Activated CD4-positive, alpha-beta T cell treated with anti-CD3 and anti-CD28 coated beads, Interleukin-2, Interleukin-4, amounts not matched to agents 100 ng/mL and 50 ng/mL, durations not matched to agents 16 hours and 8 hours (primary cell): ENCODE measurements around the gene PDE8B.

ENCODE experiments used
- DNase-seq: peaks from one replicate; pipeline ENCODE4 v3.0.0-alpha.2; 2020; ENCODE audit warnings: low spot score

Gene PDE8B

DNA sequence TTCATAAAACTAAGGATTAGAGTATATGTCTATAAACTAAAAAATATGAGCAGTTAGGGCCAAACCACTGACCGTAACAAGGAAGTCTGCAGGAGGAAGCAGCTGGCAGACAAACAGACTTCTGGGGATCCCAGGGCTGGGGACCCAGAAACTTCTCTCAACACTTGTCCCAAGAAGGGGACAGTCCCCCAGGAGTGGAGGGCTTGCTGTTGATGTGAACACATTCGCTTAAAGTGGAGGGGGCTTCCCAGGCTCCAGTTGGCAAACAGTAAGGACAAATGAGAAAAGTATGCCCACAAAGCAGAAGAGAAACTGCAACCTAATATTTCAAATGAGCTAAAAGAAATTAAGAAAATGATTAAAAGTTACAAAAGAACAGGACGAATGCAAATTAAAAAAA is 83.7 kb downstream of the PDE8B start:
- no peak for DNase-seq

DNA sequence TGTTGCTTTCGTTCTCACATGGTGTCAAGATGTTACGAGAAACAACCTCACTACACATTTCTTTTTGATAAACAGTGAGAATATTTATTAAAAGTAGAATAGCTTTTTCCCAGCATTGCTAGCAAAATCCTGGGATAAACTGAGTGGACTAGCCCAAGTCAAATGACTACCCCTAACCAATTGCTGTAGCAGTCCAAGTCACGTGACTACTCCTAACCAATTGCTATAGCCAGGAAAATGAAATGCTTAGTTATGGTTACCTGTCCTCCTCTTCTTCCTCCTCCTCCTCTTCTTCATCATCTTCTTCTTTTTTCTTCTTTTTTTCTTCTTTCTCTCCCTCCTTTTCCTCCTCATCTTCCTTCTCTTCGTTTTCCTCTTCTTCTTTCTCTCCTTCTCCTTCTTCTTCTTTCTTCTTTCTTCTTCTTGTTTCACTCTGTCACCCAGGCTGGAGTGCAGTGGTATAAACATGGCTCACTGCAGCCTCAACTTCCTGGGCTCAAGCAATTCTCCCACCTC is 85.4 kb downstream of the PDE8B start:
- no peak for DNase-seq

DNA sequence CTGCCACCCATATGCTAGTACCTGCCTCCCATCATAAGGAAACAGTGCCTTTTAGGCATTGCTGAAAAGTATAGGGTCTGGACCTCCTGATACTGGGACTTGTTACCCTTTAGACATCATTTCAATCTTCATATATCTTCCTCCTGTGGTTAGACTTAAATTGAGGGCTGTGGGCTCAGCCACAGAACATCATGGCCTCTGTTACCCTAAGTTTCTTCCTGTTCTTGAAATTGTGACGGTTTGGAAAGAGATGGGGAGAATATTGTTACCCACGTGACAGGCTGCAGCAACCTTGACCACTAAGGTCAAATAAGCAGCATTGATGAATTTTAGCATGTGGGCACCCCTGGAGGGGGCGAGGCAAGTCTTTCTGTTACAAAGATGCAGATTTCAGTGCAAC is 87.7 kb downstream of the PDE8B start:
- DNase-seq: no peak

DNA sequence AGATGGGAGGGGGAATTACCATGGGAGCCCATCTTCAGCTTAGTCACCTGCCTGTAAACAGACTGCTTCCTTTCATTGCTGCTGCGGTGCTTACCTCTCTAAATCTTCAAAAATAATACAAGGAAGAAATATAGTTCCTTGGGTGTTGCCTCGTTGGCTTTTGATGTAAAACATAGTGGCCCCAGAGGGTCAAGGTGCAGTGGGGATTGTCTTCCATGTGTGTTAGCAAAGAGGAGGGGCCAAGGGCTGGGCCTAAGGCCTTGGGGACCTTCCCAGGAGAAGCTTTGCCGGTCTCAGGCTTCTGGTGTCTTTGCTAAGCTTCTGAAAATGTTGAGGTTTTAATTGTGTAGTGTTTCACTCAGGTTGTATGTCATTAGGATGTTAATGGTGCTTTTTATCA is 90.0 kb downstream of the PDE8B start:
- no peak for DNase-seq

DNA sequence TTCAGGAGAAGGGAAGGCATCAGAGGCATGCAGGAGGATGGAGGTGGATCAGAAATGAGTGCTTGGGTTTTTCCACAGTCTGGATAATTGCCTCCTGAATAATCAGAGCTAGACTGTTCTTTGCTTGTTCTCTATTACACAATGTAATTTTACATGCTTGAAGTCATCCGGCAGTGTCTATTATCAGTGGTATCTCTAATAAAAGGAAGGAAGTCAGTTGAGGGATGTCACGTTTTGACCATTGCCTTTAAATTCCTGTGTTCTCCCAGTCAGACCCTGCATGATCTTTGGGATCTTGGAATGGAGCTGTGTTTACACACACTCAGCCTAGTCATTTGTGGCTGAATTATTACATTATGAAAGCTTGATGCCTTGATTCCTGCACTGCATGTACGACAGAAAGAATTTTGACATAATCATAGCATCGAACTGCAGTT is 91.0 kb downstream of the PDE8B start:
- no peak for DNase-seq

DNA sequence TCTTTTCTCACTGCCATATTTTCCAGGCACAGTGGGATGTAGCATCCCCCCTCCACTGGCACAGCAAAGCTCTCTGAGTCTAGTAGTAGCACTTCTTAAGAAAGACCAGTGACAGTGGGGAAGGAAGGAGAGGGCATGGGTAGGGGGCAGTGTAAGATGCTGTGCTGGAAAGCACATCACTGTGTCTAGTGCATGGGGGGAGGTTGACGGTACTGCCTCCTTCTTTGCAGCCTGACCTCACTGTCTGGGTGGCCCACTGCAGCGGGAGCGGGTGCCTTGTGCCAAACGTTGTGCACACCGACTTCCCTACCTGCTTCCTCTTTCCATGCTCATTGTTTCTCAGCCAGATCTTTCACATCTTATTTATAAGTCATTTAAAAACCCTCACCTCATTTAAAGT is 91.8 kb downstream of the PDE8B start:
- no peak for DNase-seq

DNA sequence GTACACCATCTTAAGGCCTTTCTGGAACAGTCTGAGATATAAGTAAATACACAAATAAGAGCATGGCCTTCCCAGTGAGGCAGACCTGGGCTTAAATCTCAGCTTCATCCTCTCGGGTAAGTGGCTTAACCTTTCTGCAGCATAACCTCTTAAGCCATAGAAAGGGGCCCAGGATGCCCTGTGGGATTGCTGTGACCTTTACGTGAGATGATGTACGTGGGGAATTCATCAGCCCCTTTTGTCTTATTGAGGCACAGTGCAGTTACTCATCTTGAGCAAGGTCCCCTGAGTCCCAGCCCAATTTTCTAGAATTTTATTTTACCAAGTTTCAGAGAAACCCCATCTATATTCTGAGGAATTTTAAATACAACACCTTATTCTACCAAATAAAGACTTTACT is 92.2 kb downstream of the PDE8B start:
- DNase-seq: no peak

DNA sequence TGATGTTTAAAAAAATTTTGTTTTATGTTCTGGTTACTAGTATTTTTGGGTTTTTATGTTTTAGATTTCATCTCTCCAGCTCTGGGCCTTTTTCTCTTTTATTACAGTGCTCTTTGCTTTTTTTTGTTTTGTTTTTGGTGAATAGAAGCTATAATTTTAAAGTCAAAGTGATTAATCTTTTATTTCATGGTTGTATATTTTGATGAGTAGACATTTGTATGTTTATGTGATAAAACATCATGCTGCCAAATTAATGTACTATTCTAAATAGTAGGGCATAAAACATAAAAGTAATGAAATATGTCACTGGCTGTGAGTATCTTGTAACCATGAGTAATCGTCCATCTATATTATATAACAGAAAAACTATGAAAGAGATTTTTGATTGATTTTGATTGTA is 93.9 kb downstream of the PDE8B start:
- no peak for DNase-seq

DNA sequence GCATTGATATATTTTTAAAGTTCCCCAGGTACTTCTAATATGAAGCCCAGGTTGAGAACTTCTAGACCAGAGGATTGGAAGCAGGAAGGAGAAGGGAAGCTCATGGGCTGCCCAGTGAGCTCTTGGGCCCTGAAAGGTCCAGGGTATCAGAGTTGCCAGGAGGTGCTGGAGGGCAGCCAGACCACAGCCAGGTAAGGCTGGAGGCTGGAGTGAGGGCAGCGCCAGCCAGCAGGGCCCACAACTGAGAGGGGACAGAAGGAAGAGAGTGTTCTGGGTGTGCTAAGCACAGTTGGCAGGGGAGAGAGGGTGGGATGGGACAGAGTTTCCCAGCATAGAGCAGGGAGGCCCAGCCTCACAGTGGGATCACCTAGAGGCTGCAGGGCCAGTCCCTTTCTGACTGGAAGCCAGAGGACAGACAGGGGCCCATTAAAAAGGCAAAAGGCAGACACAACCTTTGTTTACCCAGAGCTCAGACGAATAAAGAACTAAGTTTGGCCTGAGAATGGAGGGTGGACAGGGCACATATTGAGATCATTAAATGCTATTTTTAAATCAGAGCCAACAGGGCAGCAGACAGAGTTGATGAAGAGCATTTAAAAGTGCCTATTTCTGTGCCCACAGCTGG is 94.9 kb downstream of the PDE8B start:
- DNase-seq: no peak

DNA sequence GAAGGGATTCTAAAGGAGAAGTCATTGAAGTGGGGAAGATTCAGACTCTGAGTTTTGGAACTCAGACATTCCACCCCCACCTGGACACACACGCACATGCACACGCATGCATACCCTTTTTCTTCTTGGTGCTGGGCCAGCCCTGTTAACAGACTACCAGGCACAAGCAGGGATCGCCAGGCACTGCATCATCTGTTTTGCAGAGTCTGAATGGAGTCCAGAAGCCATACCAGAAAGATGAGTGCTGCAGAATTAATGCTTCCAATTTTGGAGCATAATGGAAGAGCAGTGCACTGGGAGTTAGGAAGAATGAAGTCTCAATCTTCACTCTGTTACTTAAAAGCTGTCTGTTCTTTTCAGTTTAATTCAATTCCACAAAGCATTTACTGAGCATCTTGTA is 95.5 kb downstream of the PDE8B start:
- no peak for DNase-seq

DNA sequence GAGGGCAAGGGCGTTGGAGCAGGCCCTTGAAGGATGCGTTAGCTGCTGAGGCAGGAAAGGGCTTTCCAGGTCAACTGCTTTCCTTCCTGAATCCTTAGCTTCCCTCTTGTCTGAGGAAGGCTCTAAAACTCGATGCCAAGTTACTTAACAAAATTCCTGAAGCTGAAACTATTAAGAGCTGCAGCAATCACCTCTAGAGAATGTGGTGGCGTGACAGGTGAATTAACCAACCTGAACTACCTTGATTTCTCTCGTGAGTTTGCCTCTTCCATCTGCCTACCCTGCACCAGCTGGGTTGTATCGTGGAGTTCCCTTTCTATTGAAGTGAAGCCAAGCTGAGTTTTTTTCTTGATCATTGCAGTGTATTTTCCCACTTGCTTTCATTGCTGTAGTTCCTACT is 96.1 kb downstream of the PDE8B start:
- no peak for DNase-seq

DNA sequence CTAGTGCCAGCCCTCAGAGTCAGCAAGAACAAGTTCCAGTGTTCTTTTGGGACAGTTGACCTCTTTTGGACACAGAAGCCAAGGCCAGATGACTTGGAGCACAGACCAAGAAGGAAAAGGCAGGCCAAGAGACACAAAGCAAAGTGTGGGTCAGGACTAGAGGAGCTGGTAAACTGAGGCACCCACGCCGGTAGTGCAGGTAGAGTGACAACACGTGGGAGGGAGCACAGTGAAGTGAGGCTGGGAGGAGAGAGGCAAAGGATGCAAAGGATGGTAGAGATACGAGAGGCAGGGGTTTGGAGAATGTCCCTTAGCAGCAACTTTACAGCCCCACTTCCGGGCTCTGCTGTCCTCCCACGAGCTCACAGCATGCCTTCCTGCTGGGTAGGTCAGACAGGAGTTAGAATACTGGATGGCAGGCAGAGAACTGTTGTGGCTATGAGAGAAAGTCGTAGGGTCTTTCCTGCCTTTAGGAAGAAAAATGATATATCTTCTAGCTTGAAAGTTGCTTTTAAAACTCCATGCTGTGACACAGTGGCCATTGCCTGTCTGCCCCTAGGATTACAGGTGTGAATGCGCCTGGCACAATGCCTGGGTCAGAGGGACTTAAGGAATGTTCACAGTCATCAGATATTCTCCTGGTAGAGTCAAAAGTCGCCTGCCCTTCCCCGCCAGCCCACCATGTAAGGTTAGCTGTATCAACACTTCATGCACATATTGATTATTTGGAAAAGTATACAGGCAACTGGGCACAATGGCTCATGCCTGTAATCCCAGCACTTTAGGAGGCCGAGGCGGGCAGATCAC is 97.9 kb downstream of the PDE8B start:
- DNase-seq: no peak

DNA sequence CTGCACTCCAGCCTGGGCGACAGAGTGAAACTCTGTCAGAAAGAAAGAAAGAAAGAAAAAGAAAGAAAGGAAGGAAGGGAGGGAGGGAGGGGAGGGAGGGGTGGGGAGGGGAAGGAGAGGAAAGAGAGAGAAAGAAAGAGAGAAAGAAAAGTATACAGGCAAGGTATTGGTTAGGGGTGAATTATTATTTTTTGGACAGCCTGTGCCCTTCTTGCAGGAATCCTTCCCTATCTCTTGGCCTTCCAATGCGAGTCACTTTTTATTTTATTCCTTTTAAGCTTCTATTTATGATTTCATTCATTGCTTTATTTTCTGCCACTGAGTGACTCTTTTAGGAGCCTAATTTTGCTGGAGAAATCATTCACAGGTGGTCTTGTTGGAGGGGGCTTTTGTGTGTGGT is 98.7 kb downstream of the PDE8B start:
- DNase-seq: no peak

DNA sequence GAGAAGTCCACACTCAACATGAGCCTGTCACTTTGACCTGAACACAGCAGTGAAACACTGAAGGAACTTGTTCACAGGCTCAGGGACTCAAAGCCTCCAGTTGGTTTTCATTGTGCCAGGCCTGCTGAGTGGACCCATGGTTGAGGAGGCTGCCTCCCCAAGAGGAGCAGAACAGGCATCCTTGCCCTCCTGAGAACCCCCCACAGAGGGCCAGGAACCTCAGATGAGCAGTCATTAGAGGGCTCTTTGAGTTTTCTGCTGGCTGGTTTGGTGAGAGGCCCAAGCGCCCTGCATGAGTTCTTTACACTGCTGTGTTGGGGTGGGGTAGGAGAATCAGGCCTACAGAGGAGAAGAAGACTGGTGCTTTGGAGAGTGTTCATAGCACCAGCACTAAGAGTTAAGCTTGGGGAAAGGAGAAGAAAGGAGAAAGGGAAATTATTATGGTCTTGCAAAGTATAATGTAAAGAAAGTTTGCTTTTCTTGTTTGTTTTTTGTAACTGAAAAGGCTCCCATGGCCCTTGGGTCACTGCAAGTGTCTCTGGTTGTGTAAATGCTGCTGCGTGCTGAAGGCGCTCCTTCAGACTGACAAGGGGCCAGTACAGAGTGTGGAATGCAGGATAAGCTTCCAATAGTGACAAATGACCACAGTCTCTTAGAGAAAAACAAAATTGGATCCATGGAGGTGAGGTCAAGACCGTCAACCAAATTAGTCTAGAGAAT is 100.2 kb downstream of the PDE8B start:
- no peak for DNase-seq

DNA sequence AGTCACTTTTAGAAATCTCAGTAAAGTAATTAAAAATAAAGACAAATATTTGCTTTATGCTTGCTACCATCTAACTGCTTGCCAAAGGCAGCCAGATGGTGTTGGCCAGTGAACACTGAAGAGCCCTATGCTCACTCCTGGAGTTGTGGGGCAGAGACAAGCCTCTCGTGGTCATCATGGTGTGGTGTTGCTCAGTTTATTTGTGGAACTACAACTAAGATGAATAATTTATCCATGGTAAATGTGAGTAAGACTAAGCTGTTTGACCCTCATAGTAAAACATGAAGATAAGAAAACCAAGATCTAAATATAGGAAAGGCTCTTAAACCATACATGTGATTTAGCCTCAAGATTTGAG is 100.7 kb downstream of the PDE8B start:
- DNase-seq: no peak

DNA sequence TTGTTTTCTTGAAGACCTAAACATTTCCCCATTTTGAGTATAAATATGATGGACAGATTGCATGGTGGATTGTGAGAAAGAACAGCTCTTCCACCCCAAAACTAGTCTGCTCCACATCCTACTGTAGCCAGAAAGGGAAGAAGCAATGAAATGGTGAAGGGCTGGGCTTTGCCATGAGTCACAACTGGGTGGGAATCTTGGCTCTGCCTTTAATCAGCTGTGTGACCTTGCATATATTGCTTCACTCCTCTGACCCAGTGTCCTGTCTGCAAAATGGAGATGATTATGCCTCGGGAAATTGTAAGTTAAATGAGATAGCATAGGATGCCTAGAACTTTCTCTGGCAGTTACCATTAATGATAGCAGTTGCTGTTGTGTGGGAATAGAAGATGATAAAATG is 101.9 kb downstream of the PDE8B start:
- no peak for DNase-seq

DNA sequence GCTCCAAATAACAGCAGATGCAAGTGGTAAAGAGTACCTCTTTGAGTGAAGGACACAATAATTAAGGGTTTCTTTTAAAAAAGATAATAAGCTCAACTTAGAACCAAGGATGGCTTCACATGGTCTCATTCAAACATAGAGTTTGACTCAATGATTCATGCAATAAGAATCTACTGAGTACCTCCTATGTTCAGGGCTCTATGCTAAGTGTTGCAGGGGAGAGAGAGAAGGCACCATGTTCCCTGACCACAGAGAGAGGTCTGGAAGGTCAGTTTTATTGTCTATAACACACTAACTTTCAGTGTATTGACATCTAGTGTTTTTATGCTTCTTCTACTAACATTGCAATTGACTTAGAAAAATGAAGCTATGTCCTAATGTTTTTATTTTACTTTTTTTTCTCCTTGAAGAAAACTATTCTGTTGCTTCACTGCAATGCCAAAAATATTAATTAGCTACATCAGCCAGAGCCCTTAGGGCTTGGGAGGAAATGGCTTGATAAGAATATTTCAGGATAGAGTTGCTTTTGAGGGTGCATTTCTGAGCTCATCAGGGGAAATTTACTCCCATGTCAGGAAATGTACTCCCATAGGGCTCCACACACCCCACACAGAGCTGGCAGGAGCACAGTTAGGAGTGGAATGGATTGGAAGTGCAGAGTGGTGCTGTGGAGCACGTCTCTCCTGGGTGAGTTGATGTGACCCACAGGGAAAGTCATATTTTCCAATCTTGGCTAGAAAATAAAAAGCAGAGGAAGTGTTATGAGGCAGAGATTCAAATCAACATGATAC is 106.6 kb downstream of the PDE8B start:
- DNase-seq: no peak

DNA sequence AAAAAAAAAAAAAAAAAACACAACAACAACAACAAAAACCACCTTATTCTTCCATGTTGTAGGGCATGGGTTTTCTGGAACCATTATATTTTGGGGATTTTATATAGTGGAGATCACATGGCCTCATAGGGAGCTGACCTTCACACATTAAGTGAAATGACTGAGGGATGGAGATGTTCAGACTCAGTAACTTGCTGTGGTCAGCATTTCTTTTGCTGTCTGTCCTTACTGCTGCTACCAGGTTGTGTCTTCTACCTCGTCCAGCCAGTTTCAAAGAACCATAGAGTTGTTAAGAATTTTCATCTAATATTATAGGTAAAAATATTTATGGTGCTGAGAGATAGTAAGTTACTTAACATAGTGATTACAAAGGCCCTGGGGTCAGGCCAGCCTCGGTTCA is 107.6 kb downstream of the PDE8B start:
- no peak for DNase-seq

DNA sequence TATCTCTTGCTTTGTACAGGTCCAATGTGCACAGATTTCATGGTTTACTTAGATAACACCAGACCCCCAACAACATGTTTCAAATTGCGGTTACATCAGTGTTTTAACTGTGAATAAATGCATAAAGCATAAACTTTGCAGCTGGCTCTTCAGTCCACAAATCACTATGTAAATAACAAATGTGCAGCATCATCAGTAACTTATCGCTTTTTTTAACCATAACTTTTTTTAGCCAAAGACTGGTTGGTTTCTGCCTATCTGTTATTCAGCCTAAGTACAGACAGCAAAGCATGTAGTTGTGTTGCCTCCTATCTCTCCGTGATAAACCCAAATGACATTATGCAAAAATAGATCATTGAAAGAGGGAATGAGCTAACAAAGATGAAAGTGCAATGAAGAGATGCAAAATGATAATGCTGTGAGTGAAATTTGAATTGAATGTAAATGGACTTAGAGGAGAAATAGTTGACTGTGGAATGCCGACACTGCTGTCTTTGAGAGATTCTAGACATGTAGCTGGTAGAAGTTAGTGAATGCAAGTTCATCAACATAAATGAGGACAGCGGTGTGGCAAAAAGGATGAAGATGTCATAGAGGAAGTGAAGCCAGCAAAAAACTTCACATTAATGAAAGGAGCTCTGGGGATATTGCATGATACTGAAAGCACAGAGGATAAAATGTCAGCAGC is 108.8 kb downstream of the PDE8B start:
- DNase-seq: no peak

DNA sequence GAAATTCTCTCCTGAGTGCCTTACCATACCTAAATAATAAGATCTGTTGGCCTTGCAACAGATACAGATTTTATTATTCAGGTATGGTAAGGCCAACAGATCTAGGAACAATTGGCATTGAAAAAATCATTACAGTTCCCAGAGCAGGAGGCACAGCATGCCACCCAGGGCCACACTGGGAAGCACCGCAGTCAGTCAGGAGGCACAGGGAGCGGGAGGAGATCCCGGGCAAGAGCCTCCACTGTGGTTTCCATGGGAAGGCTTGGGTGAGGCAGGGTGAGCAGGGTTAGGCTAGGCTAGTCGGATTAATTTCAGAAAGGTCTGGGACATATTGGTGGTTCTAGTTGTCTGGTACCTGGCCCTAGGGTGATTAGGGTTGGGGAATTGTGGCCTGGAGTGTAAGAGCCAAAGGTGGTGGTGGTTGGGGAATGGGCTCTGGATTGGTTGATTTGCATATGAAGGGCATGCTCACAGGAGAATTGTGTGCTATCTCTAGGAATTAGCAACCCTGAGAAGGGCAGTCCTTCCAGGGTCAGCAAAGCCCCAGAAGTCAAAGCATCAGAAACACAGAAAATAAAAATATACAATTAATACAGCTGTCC is 111.4 kb downstream of the PDE8B start:
- DNase-seq: no peak

DNA sequence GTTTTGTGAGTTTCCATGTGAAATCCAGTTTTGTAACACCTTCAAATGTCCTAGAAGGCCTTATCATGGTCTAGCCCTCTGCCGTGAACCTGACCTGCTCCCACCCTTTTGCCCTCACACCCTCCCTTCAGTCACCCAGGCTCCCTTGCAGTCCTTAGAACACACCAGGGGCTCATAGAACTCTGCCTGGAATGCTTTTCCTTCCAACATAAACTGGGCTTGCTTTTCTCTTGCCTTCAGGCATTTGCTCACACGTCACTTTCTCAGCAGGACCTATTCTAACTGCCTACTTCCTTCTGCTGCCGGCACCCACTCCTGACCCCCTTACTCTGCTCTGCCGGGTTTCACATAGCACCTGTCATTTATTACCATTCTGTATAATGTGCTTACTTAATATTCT is 111.9 kb downstream of the PDE8B start:
- no peak for DNase-seq
